Measurements from ENCODE around the gene MAMDC4. TPM values are rescaled to one million over a fixed set of nuclear protein-coding genes. Genes with fewer than 3 reads are reported as not detected.
"Not testable (repeated sequence)": the region's sequence is repeated elsewhere in the genome, so short reads cannot be mapped to it uniquely, and the experiment has no call there.

Gene MAMDC4
- total RNA-seq, 2 donors from 2014 or later: 19.1 to 20.1 TPM

GRCh38 chr9:136835932-136836904 lies 15.9 kb upstream of the MAMDC4 start:
- DNase-seq (no peak), ATAC-seq (no peak)
- intact Hi-C loops (cut with DNase I, micrococcal nuclease): no loop called here

GRCh38 chr9:136837146-136837855 lies 14.8 kb upstream of the MAMDC4 start:
- intact Hi-C loops (cut with DNase I, micrococcal nuclease): no loop called here
- ATAC-seq: no peak
- no peak for DNase-seq

DNA sequence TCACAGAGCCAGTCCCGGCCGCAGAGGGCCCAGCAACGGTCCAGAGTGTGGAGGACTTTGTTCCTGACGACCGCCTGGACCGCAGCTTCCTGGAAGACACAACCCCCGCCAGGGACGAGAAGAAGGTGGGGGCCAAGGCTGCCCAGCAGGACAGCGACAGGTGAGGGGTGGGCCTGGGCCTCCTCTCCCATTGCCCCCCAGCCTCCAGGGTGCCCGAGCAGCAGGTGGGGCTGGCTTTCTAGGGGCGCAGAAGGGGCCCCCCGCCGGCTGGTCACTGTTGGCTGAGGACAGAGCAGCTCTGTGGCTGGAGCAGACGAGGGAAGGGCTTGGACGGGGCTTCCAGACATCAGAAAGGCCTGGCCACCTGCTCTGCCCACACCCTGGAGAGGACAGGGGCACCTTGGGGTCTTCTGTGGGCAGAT lies 14.3 kb upstream of the MAMDC4 start:
- ATAC-seq; intact Hi-C loops (cut with DNase I, micrococcal nuclease); DNase-seq: not testable (repeated sequence)

DNA sequence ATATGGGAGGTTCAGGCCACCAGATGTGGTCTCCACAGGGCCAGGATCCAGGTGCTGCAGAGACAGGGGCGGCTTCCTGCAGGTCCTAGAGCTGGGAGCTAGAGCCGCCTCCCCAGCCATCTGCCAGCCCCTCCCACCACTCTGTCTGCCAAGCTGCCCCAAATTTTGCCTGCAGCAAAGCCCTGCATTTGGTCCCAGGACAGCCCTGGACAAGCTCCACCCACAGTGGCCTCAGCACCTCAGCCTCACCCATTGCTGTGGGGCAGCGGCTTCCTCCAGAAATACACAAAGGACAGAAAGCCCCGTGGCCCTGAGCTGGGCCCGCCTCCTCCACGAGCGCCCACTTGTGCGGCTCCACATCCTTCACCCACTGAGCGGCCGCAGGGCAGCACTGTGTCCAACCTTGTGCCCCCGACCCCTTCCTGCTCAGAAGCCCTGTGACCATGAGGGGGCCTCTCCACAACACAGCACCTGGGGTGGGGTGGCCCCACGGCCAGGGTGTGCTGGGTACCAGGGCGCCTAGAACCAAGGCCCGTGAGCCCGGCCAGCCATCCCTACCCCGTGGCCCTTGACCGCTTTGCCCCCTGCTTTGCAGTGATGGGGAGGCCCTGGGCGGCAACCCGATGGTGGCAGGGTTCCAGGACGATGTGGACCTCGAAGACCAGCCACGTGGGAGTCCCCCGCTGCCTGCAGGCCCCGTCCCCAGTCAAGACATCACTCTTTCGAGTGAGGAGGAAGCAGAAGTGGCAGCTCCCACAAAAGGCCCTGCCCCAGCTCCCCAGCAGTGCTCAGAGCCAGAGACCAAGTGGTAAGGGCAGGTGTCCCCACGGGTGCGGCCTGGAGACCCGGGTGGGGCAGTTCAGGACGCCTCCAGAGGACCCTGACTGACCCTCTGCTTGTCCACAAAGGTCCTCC lies 13.6 kb upstream of the MAMDC4 start:
- ATAC-seq: no peak
- no peak for DNase-seq
- intact Hi-C loops (cut with DNase I, micrococcal nuclease): no loop called here

DNA sequence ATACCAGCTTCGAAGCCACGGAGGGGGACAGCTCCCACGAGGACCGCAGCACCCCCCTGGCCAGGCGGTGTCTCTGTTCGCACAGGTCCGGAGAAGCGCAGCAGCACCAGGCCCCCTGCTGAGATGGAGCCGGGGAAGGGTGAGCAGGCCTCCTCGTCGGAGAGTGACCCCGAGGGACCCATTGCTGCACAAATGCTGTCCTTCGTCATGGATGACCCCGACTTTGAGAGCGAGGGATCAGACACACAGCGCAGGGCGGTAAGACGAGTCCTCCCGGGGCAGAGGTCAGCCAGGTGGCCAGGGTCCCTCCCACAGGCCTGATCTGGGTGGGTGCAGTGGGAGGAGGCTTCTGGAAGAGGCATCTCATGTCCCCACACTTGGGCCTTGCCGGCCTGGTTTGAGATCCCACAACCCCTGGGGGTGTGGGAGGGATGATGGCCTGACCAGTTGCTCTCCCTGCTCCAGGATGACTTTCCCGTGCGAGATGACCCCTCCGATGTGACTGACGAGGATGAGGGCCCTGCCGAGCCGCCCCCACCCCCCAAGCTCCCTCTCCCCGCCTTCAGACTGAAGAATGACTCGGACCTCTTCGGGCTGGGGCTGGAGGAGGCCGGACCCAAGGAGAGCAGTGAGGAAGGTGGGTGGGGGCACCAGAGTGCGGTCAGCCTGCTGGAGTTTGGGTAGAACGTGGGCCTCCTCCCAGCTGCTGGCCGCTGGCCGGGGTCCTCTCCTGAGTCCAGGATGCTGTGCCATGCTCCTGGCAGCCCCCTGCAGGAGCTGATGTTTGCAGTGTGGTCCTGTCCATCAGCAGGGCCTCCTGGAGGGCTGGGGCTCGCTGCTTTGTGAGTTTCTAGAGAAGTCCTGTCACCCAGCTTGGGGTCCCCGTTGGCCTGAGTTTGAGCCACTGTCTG lies 12.7 kb upstream of the MAMDC4 start:
- DNase-seq: no peak
- intact Hi-C loops (cut with DNase I, micrococcal nuclease): no loop called here
- no peak for ATAC-seq

DNA sequence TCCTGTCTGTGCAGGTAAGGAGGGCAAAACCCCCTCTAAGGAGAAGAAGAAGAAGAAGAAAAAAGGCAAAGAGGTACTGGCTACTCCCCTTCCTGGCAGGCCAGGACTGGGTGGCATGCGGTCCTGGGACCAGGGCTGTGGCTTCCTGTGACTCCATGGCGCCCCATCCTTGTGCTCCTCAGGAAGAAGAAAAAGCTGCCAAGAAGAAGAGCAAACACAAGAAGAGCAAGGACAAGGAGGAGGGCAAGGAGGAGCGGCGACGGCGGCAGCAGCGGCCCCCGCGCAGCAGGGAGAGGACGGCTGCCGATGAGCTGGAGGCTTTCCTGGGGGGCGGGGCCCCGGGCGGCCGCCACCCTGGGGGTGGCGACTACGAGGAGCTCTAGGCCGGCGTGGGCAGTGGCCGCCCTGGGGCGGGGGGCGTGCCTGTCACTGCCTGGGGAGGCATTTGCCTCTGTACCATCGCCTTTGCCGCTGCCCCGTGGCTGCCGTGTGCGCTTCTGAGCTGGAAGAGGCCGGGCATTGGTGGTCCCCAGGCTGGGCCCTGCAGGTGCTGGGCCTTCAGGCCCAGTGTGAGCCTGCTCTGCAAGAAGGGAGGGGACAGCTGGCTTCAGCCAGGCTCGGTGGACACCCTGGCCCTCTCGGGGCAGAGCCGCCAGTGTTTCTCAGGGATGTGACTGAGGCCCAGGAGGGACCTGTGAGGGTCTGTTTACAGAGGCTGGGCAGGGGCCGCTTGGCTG lies 11.8 kb upstream of the MAMDC4 start:
- ATAC-seq: peak; percentile 30
- intact Hi-C loops (cut with DNase I, micrococcal nuclease): no loop called here
- DNase-seq: peak in 1 of 2 donors; percentile 60

DNA sequence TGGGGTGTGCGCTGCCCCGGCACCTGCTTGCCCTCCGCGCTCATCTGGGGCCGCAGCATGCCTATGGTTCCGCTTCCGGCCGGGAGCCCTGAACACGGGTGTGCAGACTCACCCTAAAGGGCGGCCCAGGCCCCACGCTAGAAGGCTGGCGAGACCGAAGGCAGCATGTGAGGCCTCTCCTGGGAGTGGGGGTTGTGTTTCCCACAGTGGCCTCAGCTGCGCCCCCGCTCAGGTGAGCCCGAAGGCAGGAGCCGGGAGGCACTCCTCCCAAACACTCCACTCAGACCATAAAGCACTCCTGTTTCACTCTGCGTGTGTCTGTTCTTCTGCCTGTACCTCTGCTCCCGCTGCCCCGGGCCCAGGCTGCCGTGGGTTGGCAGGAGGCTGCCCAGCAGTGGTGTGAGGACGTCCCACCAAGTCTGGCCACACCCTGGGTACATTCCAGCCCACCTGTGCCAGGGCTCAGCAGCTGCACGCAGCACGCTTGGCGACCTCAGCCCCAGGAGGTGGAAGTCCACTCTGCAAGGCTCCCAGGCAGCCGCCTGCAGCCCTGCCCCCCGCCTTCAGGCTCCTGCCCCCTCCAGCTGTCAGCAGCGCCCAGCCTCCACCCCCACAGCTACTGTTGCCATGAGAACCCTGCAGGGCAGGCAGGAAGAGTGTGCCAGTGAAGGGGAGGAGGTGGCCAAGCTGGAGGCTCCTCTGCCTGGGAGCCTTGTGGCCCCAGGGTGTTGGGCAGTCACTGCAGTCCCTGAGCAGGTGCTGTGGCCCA lies 11.1 kb upstream of the MAMDC4 start:
- DNase-seq: peak; percentile 86 to 94
- ATAC-seq: peak; percentile 60
- intact Hi-C loops (cut with DNase I, micrococcal nuclease): no loop called here

DNA sequence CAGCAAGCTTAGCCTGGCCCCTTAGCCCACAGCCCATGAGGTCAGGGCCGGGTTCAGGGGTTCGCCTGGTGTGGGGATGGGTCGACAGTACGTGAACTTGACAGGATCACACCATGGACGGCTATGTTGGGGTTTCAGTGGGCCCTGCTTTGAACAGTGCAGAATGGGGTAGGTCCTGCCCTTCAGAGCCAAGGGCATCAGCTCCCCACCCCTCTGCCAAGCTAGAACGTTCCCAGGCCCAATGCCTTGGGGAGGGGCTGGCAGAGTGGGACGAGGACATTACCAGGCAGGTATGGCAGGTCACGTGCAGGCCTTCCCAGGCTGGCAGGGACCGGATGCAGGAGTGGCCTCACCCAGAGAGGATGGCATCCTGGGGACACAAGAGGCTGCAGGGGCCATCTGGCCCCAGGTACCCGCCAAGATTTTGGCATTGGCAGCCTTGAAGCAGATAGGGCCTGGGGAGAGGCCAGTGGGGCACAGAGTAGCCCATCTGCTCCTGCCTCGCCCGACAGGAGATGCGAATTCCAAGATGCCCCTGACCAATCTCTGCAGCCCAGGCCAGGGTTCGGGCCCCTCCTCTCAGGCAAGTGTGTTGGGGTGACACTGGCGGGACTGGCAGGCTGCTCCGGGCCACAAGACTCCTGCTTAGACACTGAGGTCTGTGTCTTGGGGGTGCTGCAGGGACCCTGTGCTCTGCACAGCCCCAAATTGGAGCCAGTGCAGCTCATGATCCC lies 10.3 kb upstream of the MAMDC4 start:
- intact Hi-C loops (cut with DNase I, micrococcal nuclease): not testable (repeated sequence)
- ATAC-seq: peak; percentile 23
- peak; percentile 56 to 78 for DNase-seq

GRCh38 chr9:136842380-136842948 lies 9.7 kb upstream of the MAMDC4 start, which contains the start of gene AJM1:
TSS of gene AJM1 (plus strand) at chr9:136842478. CDS start at chr9:136844415, 1,937 bp downstream.
- DNase-seq: peak; percentile 67 to 85
- intact Hi-C loops (cut with DNase I, micrococcal nuclease): not testable (repeated sequence)
- peak; percentile 44 for ATAC-seq

DNA sequence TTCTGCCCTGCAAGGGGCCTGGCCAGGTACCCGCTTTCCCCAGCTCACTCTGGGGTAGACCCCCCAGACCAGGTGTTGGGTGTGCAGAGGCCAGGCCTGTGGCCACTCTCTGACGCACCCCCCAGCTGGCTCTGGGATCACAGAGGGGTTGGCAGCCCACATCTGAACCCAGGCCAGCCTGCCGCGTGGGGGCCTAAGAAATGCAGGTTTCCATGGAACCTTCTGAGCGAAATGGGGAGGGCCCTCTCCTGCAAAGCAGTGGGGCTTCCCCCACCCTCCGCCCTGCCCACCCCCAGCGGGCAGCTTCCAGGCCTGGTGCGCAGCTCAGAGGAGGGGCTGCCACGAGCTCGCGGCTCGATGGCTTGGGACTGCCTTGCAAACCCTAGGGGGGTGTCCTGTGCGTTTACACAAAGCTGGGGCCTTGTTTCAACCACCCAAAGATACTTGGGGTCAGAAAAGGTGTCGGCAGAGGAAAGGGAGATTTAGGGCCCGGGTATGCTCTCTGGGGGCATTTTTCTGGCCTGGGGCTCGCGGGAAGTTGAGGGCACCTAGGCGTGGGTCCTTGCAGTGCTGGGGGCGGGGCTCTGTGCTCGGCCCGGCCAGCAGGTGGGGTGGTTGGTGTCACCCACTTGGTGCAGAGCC lies 8.9 kb upstream of the MAMDC4 start:
- intact Hi-C loops (cut with DNase I, micrococcal nuclease); DNase-seq; ATAC-seq: not testable (repeated sequence)

- peak in 1 of 2 donors; percentile 71 for DNase-seq
- intact Hi-C loops (cut with DNase I, micrococcal nuclease); ATAC-seq: not testable (repeated sequence)
Measured at GRCh38 chr9:136843801-136844740, 8.1 kb upstream of the MAMDC4 start.

- intact Hi-C loops (cut with DNase I, micrococcal nuclease): no loop called here
- no peak for DNase-seq
- no peak for ATAC-seq
Measured at GRCh38 chr9:136844761-136845464, 7.2 kb upstream of the MAMDC4 start.
